ENCODE measurements around the gene ABLIM1.

DNA sequence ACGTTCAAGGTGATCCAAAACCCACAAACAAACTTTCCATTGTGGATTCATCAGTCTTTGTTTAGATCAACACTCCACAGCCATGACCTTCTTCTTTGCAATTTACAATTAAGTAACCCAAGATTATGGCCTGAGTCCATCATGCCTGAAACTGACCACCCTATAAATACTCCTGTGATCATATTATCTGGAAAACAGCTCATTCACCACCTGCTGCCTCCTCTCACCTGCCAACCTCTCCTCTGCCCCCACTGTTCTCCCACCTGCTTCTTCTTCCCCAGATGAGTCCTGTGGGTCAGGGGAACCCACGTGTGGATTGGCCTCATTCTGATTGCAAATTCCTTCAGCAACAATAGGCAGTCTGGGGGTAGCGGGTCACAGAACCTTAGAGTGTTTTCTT, 81.4 kb downstream of the ABLIM1 start:
- TF ChIP-seq, protein P1, sequence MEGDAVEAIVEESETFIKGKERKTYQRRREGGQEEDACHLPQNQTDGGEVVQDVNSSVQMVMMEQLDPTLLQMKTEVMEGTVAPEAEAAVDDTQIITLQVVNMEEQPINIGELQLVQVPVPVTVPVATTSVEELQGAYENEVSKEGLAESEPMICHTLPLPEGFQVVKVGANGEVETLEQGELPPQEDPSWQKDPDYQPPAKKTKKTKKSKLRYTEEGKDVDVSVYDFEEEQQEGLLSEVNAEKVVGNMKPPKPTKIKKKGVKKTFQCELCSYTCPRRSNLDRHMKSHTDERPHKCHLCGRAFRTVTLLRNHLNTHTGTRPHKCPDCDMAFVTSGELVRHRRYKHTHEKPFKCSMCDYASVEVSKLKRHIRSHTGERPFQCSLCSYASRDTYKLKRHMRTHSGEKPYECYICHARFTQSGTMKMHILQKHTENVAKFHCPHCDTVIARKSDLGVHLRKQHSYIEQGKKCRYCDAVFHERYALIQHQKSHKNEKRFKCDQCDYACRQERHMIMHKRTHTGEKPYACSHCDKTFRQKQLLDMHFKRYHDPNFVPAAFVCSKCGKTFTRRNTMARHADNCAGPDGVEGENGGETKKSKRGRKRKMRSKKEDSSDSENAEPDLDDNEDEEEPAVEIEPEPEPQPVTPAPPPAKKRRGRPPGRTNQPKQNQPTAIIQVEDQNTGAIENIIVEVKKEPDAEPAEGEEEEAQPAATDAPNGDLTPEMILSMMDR (IDR thresholded peaks at IDR 0.05 in 8 of 11, conservative IDR thresholded peaks at IDR 0.05 in 3 of 11), result no peak
- TF ChIP-seq POLR2A (IDR thresholded peaks at IDR 0.05) (no peak), POLR2AphosphoS5 (IDR thresholded peaks at IDR 0.05) (no peak)
